PC-9 (cell line): ENCODE data around the gene ALDH18A1.

Experiments
- EZH2 ChIP-seq: fragments of 200-600 bp; sonication (generic); IDR thresholded peaks from 2 replicates; pipeline ENCODE4 v1.8.0; 2017; ENCODE audit warnings: antibody characterized with exemption, low read depth
- TF ChIP-seq, protein P1 (sequence below): fragments of 200-600 bp; sonication (generic); conservative IDR thresholded peaks from 2 replicates; pipeline ENCODE4 v1.6.1; 2017; ENCODE audit warnings: mixed run types, antibody characterized with exemption, mild to moderate bottlenecking, moderate library complexity

DNA sequence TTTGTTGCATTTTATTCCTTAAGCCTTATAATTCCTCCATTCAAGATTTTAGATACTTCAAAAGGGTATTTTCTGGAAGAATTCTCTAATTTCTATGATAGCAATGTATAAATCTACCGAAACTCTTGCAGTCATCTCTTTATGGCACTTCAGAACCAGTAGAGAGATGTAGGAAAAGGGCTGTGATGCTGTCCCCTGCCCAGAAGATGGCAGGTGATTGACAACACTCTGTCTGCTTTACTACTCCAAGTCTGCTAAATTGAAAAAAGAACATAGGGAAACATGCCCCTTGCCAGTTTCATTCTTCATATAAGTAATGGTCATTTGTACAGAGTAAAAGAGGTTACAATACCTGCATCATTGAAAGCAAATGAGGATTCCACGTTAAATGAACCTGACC, 32.1 kb upstream of the ALDH18A1 start:
- TF ChIP-seq, protein P1, sequence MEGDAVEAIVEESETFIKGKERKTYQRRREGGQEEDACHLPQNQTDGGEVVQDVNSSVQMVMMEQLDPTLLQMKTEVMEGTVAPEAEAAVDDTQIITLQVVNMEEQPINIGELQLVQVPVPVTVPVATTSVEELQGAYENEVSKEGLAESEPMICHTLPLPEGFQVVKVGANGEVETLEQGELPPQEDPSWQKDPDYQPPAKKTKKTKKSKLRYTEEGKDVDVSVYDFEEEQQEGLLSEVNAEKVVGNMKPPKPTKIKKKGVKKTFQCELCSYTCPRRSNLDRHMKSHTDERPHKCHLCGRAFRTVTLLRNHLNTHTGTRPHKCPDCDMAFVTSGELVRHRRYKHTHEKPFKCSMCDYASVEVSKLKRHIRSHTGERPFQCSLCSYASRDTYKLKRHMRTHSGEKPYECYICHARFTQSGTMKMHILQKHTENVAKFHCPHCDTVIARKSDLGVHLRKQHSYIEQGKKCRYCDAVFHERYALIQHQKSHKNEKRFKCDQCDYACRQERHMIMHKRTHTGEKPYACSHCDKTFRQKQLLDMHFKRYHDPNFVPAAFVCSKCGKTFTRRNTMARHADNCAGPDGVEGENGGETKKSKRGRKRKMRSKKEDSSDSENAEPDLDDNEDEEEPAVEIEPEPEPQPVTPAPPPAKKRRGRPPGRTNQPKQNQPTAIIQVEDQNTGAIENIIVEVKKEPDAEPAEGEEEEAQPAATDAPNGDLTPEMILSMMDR, result no peak
- no peak for TF ChIP-seq EZH2
